ENCODE results near the gene SLPI.

Gene SLPI

DNA sequence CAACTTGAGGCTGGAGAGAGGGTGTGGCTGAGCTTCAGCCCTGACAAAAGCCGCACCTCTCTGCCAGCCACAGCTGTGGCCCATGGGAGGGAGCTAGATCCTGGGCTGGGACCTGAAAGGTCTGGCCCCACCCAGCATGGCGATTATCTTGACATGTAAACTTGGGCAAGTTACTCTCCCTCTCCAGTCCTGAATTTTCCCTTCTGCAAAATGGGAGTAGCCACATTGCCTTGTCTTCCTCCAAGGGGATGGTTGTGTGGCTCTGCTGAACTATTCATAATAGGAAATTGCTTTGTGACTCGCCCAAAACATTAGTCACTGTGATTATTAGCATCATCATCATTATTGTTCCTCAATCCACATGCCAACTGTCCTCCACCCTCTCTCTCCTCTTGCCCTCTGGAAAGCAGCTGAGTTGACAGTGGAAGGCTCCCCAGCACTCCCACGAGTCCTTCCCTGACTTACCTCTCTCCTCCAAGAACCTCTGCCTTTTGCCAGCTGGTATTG, 29.2 kb upstream of the SLPI start:
- DNase-seq (ENCODE audit: low read depth, low spot score) = no peak
- H3K4me3 ChIP-seq = no peak overlapping the region
- H3K27ac ChIP-seq = no peak overlapping the region
- TF ChIP-seq POLR2AphosphoS5 (IDR thresholded peaks at IDR 0.05; ENCODE audit: borderline replicate concordance, low read depth, low read length) = no peak
- no peak for TF ChIP-seq EZH2 (IDR thresholded peaks at IDR 0.05)
- TF ChIP-seq FOXP2 (optimal IDR thresholded peaks at IDR 0.05; ENCODE audit: control extremely low read depth, extremely low read length, insufficient read depth) = no peak
- H3K9me3 ChIP-seq (ENCODE audit: low read depth, low read length) = no peaks in the 10 kb centered on the region
- H3K36me3 ChIP-seq (ENCODE audit: insufficient read depth, low read length) = no peaks in the 10 kb centered on the region
- H3K9ac ChIP-seq (ENCODE audit: insufficient read length) = no peak overlapping the region

DNA sequence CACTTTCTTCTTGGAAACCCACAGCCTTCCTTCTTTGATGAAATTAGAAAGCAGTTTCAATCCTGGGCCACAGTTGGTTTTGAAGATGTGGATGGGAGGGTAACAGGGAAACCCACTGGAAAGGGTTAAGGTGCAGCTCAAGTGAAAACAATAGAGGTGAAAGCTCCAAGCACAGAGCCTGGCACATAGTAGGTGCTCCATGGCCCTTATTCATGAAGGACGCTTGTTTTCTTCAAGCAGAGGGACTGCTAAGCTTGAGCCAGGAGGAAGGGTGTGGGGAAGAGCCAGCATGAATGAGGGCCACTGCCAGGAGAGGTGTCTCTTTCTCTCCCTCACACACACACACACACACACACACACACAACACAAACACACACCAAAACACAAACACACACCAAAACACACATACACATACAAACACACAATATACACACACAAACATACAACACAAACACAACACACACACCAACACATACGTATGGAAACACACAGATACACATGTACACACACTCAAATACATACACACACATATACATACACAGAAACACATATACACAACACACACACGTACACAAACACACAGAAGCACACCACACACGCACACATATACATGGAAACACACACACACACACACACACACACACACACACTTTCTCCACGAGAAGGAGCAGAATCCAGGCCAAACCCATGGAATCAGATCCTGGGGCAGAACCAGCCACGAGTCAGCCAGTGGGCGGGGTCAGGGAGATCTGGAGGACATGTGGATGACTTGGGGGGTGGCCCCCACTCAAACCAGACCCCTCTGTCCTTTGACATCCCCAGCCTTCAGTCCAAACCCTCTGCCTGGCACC, 28.6 kb upstream of the SLPI start:
- H3K36me3 ChIP-seq (ENCODE audit: insufficient read depth, low read length) = no peaks in the 10 kb centered on the region
- H3K9me3 ChIP-seq (ENCODE audit: low read depth, low read length) = no peaks in the 10 kb centered on the region
- no peak overlapping the region for H3K4me3 ChIP-seq
- no peak overlapping the region for H3K27ac ChIP-seq
- TF ChIP-seq EZH2 (IDR thresholded peaks at IDR 0.05) (no peak), POLR2AphosphoS5 (IDR thresholded peaks at IDR 0.05; ENCODE audit: borderline replicate concordance, low read depth, low read length) (no peak), FOXP2 (optimal IDR thresholded peaks at IDR 0.05; ENCODE audit: control extremely low read depth, extremely low read length, insufficient read depth) (no peak)
- H3K9ac ChIP-seq (ENCODE audit: insufficient read length) = no peak overlapping the region
- no peak for DNase-seq (ENCODE audit: low read depth, low spot score)

- Histone ChIP-seq H3K9ac (ENCODE audit: insufficient read length) (no peak overlapping the region), H3K4me3 (no peak overlapping the region), H3K27ac (no peak overlapping the region), H3K36me3 (ENCODE audit: insufficient read depth, low read length) (no peaks in the 10 kb centered on the region), H3K9me3 (ENCODE audit: low read depth, low read length) (no peaks in the 10 kb centered on the region)
- no peak for TF ChIP-seq EZH2 (IDR thresholded peaks at IDR 0.05)
- no peak for DNase-seq (ENCODE audit: low read depth, low spot score)
Measured at GRCh38 chr20:45279992-45280391, 25.6 kb upstream of the SLPI start.

GRCh38 chr20:45275338-45275737, 21.0 kb upstream of the SLPI start:
- Histone ChIP-seq H3K4me3 (no peak overlapping the region), H3K27ac (no peak overlapping the region), H3K9ac (ENCODE audit: insufficient read length) (no peak overlapping the region), H3K36me3 (ENCODE audit: insufficient read depth, low read length) (no peaks in the 10 kb centered on the region), H3K9me3 (ENCODE audit: low read depth, low read length) (no peaks in the 10 kb centered on the region)
- no peak for DNase-seq (ENCODE audit: low read depth, low spot score)
- no peak for TF ChIP-seq POLR2AphosphoS5 (IDR thresholded peaks at IDR 0.05; ENCODE audit: borderline replicate concordance, low read depth, low read length)
- no peak for TF ChIP-seq EZH2 (IDR thresholded peaks at IDR 0.05)
- no peak for TF ChIP-seq FOXP2 (optimal IDR thresholded peaks at IDR 0.05; ENCODE audit: control extremely low read depth, extremely low read length, insufficient read depth)

GRCh38 chr20:45269754-45270270, 15.4 kb upstream of the SLPI start:
- H3K9ac ChIP-seq (ENCODE audit: insufficient read length) = no peak overlapping the region
- TF ChIP-seq POLR2AphosphoS5 (IDR thresholded peaks at IDR 0.05; ENCODE audit: borderline replicate concordance, low read depth, low read length) (no peak), EZH2 (IDR thresholded peaks at IDR 0.05) (no peak), FOXP2 (optimal IDR thresholded peaks at IDR 0.05; ENCODE audit: control extremely low read depth, extremely low read length, insufficient read depth) (no peak)
- no peak for DNase-seq (ENCODE audit: low read depth, low spot score)
- H3K36me3 ChIP-seq (ENCODE audit: insufficient read depth, low read length) = no peaks in the 10 kb centered on the region
- no peak overlapping the region for H3K4me3 ChIP-seq
- no peaks in the 10 kb centered on the region for H3K9me3 ChIP-seq (ENCODE audit: low read depth, low read length)
- no peak overlapping the region for H3K27ac ChIP-seq

DNA sequence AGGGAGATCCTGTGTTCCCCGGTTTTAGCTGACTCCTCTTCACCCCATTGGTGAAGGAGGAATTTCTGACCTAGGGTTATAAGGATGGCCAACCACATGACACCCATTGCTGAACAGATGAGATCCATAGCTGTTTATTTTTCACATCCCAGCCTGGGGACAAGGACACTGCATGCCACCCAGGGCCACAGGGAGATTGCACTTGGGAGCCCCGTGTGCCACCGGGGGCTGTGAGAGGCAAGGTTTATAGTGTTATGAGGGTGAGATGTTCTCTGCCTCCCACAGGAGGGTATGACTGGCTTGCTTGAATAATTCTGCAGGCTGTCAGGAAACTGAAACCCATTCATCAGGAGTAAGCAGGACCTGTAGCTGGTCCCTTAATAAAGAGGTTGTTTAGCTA, 14.7 kb upstream of the SLPI start:
- H3K9ac ChIP-seq (ENCODE audit: insufficient read length) = no peak overlapping the region
- H3K27ac ChIP-seq = no peak overlapping the region
- no peak for DNase-seq (ENCODE audit: low read depth, low spot score)
- H3K36me3 ChIP-seq (ENCODE audit: insufficient read depth, low read length) = no peaks in the 10 kb centered on the region
- no peak overlapping the region for H3K4me3 ChIP-seq
- TF ChIP-seq EZH2 (IDR thresholded peaks at IDR 0.05) (no peak), POLR2AphosphoS5 (IDR thresholded peaks at IDR 0.05; ENCODE audit: borderline replicate concordance, low read depth, low read length) (no peak), FOXP2 (optimal IDR thresholded peaks at IDR 0.05; ENCODE audit: control extremely low read depth, extremely low read length, insufficient read depth) (no peak)
- H3K9me3 ChIP-seq (ENCODE audit: low read depth, low read length) = no peaks in the 10 kb centered on the region

- Histone ChIP-seq H3K27ac (no peak overlapping the region), H3K9ac (ENCODE audit: insufficient read length) (no peak overlapping the region), H3K36me3 (ENCODE audit: insufficient read depth, low read length) (no peaks in the 10 kb centered on the region), H3K9me3 (ENCODE audit: low read depth, low read length) (no peaks in the 10 kb centered on the region), H3K4me3 (no peak overlapping the region)
- TF ChIP-seq FOXP2 (optimal IDR thresholded peaks at IDR 0.05; ENCODE audit: control extremely low read depth, extremely low read length, insufficient read depth) = no peak
- no peak for TF ChIP-seq EZH2 (IDR thresholded peaks at IDR 0.05)
- TF ChIP-seq POLR2AphosphoS5 (IDR thresholded peaks at IDR 0.05; ENCODE audit: borderline replicate concordance, low read depth, low read length) = no peak
- DNase-seq (ENCODE audit: low read depth, low spot score) = no peak
Measured at GRCh38 chr20:45268531-45268930, 14.2 kb upstream of the SLPI start.

DNA sequence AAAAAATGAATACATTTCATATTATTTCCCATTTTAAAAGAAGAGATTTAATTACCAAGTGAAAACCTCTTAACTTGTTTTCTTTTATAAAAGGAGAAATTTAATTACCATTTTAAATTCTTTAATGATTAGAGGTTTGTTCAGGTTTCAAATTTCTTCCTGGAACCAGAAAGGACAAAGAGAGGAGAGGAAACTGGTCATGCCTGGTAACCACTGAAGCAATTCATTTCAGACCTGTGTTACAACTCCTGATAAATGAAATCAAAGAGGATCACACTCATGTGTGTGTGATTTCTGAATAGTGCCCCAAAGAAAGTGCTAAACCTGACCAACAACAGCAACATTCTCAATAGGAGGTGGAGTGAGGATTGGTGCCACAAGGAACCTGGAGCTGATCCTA, 12.6 kb upstream of the SLPI start:
- Histone ChIP-seq H3K27ac (no peak overlapping the region), H3K9ac (ENCODE audit: insufficient read length) (no peak overlapping the region), H3K9me3 (ENCODE audit: low read depth, low read length) (no peaks in the 10 kb centered on the region), H3K4me3 (no peak overlapping the region), H3K36me3 (ENCODE audit: insufficient read depth, low read length) (no peaks in the 10 kb centered on the region)
- no peak for DNase-seq (ENCODE audit: low read depth, low spot score)
- no peak for TF ChIP-seq EZH2 (IDR thresholded peaks at IDR 0.05)
- no peak for TF ChIP-seq POLR2AphosphoS5 (IDR thresholded peaks at IDR 0.05; ENCODE audit: borderline replicate concordance, low read depth, low read length)
- no peak for TF ChIP-seq FOXP2 (optimal IDR thresholded peaks at IDR 0.05; ENCODE audit: control extremely low read depth, extremely low read length, insufficient read depth)
